NCI-H2227 (cell line): ENCODE results near the gene GPR150.
"Not testable (repeated sequence)": the region's sequence is repeated elsewhere in the genome, so short reads cannot be mapped to it uniquely, and the experiment has no call there.

Source experiments
- DNase-seq: peaks from one replicate; lab custom pipeline; 2025; ENCODE audit not compliant: unreplicated experiment; lab: John Stamatoyannopoulos, UW

Gene GPR150

GRCh38 chr5:95623706-95624105 lies 3.8 kb downstream of the GPR150 start:
- no peak for DNase-seq

DNA sequence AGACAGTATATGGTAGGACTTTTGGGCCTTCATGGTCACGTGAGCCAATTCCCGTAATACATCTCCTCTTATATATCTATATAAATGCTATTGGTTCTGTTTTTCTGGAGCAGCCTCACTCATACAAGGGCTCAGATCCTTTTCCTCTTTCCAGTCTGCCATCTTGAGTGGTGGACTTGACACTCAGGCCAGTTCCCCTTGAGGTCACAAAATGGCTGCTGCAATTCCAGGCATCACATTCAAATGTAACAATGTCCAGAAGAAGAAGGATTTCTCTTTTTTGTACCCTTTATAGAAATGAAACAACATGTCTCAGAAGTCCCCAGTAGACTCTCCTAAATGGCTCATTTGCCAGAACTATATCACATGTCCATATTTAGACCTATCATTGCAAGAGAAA lies 4.5 kb downstream of the GPR150 start:
- no peak for DNase-seq

DNA sequence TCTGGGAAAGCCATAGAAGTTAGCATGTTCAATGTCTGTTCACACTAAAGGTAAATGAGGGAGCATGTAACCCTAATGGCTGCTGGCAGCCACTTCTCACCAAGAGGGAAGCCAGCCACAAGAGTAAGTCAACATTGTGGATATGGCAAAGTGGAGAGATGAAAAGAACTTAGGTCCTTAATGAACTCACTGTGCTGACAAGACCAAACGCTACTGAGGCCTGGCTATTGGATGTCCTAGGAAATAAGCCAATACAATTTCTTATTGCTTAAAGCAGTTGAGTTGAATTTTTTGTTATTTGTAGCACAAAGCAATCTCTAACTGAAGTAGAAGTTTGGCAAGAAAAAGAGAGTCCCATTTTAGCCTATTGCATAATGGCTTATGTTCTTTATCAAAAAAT lies 6.8 kb downstream of the GPR150 start:
- no peak for DNase-seq

DNA sequence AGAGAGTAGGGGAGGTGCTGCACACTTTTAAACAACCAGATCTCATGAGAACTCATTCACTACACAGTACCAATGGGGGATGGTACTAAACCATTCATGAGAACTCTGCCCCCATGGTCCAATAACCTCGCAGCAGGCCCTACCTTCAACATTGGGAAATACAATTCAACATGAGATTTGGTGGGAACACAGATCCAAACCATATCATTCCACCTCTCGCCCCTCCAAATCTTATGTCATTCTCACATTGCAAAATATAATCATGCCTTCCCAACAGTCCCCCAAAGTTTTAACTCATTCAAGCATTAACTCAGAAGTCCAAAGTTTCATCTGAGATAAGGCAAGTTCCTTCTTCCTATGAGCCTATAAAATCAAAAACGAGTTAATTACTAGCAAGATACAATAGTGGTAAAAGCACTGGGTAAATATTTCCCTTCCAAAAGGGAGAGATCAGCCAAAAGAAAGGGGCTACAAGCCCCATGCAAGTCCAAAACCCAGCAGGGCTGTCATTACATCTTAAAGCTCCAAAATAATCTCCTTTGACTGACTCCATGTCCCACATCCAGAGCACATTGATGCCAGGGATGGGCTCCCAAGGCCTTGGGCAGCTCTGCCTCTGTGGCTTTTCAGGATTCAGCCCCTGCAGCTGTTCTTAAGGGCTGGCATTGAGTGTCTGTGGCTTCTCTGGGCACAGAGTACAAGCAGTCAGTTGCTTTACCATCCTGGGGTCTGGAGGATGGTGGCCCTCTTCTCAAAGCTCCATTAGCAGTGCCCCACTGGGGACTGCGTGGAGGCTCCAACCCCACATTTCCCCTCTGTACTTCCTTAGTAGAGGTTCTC lies 8.3 kb downstream of the GPR150 start:
- DNase-seq: no peak

DNA sequence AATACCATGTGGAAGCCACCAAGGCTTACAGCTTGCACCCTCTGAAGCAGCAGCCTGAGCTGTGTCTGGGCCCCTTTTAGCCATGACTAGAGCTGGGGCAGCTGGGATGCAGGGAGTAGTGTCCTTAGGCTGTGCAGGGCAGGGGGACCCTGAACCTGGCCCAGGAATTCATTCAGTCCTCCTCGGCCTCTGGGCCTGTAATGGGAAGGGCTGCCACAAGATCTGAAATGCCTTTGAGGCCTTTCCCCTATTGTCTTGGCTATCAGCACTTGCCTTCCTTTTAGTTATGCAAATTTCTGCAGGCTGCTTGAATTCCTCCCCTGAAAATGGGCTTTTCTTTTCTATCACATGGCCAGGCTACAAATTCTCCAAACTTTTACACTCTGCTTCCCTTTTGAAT lies 9.0 kb downstream of the GPR150 start:
- DNase-seq: no peak

DNA sequence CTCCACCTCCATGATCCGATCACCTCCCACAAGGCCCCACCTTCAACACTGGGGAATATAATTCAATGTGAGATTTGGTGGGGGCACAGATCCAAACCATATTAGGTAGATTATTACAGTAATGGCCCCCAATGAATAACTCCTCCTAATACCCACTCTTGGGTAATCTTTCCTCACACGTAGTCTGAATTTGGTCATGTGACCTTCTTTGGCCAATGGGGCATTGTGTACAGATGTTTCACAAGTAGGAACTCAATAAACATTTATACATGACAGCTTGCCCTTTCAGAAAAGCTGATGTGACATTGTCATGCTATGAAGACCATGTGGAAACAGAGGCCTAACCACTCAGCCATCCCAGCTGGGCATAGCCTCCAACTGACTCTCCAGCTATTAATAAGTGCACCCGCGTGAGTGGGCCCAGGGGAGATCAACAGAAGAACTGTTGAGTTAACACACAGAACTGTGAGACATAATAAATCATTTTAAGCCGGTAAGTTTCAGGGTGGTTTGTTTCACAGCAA lies 10.6 kb downstream of the GPR150 start:
- no peak for DNase-seq

DNA sequence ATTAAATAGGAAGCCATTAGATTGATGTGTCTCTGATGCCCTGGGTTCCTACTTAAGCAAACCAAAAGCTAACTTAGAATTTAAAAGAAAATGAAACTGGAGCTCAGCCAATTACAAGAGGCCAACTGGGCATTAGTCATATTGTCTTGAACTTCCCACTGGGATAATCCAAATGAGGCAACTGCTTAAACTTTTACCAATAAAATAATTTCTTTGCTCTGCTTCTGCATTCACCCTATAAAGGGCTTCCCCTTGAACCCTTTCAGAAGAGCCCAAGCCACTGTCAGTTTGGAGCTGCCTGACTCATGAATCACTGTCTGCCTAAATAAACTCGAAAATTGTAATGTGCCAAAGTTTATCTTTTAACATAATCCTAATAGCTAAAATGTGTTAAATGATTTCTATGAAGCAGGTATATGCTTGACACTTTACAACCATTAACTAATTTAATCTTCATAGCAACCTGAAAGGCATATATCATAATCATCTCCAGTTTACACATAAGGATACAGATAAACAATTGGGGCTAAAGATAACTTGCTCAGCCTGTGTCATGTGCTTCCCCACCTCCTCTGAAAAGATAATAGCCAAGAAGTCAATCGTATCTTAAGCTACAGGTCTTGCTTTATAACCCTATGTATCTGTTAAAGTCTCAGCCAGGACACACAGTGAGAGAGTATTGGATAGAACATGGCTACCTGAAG lies 11.5 kb downstream of the GPR150 start:
- no peak for DNase-seq

GRCh38 chr5:95631991-95632675 lies 12.2 kb downstream of the GPR150 start:
- DNase-seq: no peak

DNA sequence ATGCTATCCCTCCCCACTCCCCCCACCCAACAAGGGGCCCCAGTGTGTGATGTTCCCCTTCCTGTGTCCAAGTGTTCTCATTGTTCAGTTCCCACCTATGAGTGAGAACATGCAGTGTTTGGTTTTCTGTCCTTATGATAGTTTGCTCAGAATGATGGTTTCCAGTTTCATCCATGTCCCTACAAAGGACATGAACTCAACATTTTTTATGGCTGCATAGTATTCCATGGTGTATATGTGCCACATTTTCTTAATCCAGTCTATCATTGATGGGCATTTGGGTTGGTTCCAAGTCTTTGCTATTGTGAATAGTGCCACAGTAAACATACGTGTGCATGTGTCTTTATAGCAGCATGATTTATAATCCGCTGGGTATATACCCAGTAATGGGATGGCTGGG lies 13.1 kb downstream of the GPR150 start:
- DNase-seq: not testable (repeated sequence)

GRCh38 chr5:95633671-95634070 lies 13.8 kb downstream of the GPR150 start:
- no peak for DNase-seq

GRCh38 chr5:95634081-95634480 lies 14.2 kb downstream of the GPR150 start:
- DNase-seq: no peak

DNA sequence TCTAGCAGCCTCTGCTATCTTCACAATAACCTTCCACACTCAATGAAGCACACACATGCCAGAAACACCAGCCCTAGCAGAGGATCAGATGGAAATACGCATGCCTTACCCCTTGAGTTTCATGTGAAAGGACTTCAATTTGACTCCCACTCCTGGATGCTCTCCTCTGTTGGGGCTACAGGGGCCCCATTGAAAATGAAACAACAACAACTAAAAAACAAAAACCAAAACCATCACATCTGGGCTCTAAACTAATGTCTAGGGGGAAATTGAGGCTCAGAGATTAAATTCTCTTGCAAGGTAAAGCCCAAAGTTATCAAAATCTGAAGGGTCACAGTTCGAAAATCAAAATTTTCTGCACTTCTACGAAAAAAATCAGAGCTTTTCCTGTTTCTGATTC lies 18.7 kb downstream of the GPR150 start:
- no peak for DNase-seq

GRCh38 chr5:95641741-95642220 lies 21.9 kb downstream of the GPR150 start:
- no peak for DNase-seq

DNA sequence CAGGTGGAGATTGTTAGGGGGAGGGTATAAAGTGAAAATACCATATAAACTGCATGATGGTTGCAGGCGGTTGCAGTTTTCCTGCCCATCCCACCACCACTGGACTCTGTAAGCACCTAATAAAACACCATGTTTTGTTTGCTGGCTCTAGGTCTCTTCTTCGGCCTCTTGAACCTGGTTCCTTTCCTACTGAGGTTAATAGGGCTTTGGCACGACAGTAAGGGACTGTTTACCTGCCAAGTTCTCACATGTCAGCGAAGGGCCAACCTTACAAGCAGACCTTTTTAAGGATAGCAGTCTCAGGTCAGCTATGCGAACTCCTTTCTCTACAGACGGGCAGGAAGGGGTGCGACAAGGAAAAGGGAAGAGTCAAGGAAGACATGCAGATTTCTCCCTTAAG lies 23.3 kb downstream of the GPR150 start:
- DNase-seq: no peak

GRCh38 chr5:95644351-95645042 lies 24.6 kb downstream of the GPR150 start:
- peak; percentile 36 for DNase-seq

DNA sequence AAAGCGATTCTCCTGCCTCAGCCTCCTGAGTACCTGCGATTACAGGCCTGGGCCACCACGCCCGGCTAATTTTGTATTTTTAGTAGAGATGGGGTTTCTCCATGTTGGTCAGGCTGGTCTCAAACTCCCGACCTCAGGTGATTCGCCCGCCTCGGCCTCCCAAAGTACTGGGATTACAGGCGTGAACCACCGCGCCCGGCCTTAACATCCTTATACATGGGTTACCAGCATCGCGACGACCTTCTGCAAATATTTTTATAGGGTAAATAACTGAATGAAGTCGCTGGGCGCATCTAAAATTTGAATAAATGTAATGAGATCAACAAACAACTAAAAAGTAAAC lies 26.3 kb downstream of the GPR150 start:
- not testable (repeated sequence) for DNase-seq

- peak; percentile 97 for DNase-seq
Observed at GRCh38 chr5:95646569-95647431, 26.9 kb downstream of the GPR150 start, which contains the start of gene RFESD. TSS of gene RFESD (plus strand) at chr5:95646777. CDS start at chr5:95652272, 5,495 bp downstream.

DNA sequence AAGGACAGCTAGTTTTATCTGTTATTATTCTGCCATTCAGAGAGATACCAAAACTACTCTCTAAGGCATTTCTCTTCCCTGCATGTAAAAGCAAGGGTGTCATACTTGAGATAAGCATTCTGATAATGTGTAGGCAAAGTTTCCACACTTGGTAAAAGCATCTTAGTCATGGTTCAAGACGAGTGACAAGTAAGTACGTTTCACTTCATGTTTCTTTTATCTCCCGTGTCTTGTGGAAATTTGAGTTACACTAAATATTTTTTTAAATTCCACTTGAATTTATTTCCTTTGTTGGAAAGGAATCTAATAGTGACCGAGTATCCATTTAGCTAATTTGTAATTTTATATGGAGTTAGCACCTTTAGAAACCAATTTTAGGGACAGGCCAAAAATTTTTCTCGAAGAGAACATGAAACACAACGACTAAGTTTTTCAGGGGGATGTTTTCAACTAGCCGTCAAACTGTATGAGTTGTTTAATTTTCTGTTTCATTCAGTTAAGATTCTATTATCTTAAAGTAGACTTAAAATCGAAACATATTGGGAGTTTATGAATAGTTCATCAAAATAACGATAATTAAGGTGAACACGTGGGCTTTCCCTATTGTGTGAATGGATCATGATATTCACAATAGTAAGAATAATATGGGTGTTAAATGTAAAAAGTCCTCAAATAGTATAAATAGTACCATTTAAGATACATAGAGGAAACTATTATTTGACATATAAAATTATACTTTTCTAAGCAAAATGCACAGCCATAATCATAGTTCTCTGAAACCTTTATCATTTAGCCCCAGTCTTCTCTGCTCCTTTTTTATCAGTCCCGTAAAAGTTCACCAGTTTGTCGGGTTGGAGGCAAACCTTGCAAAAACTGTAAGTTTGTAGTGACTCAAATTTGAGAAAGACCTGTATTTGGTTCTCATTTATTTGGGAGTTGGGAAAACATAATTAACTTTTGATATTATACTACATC lies 28.3 kb downstream of the GPR150 start:
- DNase-seq: no peak

DNA sequence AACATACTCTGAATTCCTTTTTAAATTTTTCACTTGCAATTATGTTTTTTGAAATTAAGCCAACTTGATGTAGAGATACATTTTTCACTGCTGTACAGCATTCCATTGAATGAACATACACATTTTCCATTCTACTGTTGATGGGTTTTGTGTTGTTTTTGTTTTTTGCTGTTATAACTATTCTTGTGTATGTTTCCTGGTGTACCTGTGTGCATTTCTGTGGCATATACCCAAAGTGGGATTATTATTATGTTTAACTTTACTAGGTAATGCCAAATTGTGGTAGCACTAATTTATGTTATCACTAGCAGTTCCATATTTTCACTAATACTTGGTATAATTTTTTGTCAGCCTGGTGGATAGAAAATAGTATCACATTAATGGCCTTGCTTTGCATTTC lies 29.4 kb downstream of the GPR150 start:
- DNase-seq: no peak
